Stomach (tissue), 4 donors: ENCODE measurements around the gene SMYD4.

Experiments used
- POLR2A ChIP-seq, 4 donors: fragments of 450-650 bp; IDR thresholded peaks; one replicate each; pipeline ENCODE4 v1.6.1; 2016; ENCODE audit warnings: antibody characterized with exemption in 4 of 4, control low read depth in 2 of 4, mild to moderate bottlenecking in 1 of 4, moderate library complexity in 1 of 4
- POLR2AphosphoS5 ChIP-seq, 3 donors: sonication (generic); formaldehyde crosslinking; IDR thresholded peaks; one replicate each; pipeline ENCODE4 v1.6.1; 2016; ENCODE audit warnings: antibody characterized with exemption in 3 of 3
- TF ChIP-seq, protein P1 (sequence below), 7 experiments: fragments of 450-650 bp in 4 of 7; fragments of 200-600 bp in 3 of 7; sonication (generic) in 3 of 7; IDR thresholded peaks; one replicate each; pipeline ENCODE4 v1.5.1; 2016 to 2019; ENCODE audit warnings: antibody characterized with exemption in 7 of 7, control low read depth in 2 of 7, mild to moderate bottlenecking in 1 of 7

DNA sequence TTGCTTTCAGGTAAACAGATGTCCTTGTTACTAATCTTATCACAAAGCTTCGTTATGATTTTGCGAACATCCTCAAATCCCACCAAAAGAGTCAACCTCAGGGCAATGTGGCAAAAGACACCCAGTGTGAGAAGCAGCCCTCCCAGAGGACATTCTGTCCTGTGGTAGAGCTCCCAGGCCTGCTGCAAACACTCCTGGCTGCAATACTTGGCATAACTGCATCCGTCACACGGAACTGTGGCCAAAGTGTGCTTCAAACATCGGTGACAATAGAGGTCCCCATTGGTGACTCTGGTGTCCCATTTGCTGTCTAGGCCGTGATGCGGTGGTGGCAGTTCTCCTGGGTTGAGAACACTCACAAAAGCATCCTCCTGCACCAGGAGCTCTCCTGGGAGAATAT, 29.5 kb downstream of the SMYD4 start:
- TF ChIP-seq POLR2A (IDR thresholded peaks at IDR 0.05) = no peak
- TF ChIP-seq, protein P1, sequence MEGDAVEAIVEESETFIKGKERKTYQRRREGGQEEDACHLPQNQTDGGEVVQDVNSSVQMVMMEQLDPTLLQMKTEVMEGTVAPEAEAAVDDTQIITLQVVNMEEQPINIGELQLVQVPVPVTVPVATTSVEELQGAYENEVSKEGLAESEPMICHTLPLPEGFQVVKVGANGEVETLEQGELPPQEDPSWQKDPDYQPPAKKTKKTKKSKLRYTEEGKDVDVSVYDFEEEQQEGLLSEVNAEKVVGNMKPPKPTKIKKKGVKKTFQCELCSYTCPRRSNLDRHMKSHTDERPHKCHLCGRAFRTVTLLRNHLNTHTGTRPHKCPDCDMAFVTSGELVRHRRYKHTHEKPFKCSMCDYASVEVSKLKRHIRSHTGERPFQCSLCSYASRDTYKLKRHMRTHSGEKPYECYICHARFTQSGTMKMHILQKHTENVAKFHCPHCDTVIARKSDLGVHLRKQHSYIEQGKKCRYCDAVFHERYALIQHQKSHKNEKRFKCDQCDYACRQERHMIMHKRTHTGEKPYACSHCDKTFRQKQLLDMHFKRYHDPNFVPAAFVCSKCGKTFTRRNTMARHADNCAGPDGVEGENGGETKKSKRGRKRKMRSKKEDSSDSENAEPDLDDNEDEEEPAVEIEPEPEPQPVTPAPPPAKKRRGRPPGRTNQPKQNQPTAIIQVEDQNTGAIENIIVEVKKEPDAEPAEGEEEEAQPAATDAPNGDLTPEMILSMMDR (IDR thresholded peaks at IDR 0.05) = no peak
- TF ChIP-seq POLR2AphosphoS5 (IDR thresholded peaks at IDR 0.05) = no peak
